H1 (cell line): Measurements from ENCODE around the gene ESD. TPM values are rescaled to one million over a fixed set of nuclear protein-coding genes. Genes with fewer than 3 reads are reported as not detected.

Experiments used
- CTCF ChIA-PET: fragments of 300-600 bp; sonication (Branson Sonifier 250); formaldehyde crosslinking; loops from one replicate; lab custom pipeline; 2021; ENCODE audit not compliant: partially characterized antibody; lab: Charles Lee
- POLR2A ChIA-PET: fragments of 300-600 bp; sonication (Branson Sonifier 250); formaldehyde crosslinking; loops from one replicate; lab custom pipeline; 2021; ENCODE audit warnings: inconsistent platforms; ENCODE audit not compliant: partially characterized antibody; lab: Charles Lee
- DNase-seq, 2 experiments: peaks; one replicate each; pipeline versions ENCODE4 v3.0.0 to v3.0.0-alpha.2; 2010 to 2022; ENCODE audit warnings: low spot score in 2 of 2, low read depth in 1 of 2, mixed read lengths in 1 of 2
- FAIRE-seq: peaks from 2 replicates; lab custom pipeline; 2011; peaks lifted over from hg19 to GRCh38; lab: Jason Lieb, UNC
- H2AFZ ChIP-seq: 2 replicates; pipeline ENCODE4 v1.8.1; 2012; ENCODE audit warnings: low read length, inconsistent platforms
- H2AK5ac ChIP-seq: 2 replicates; pipeline ENCODE4 v1.6.1; 2013; ENCODE audit warnings: low read depth, low read length
- H2BK120ac ChIP-seq: replicated peaks from 2 replicates; pipeline ENCODE3; 2013; ENCODE audit warnings: low read depth, low read length, inconsistent platforms
- H2BK12ac ChIP-seq: 2 replicates; pipeline ENCODE4 v1.6.1; 2013; ENCODE audit warnings: low read depth, low read length
- H2BK15ac ChIP-seq: 2 replicates; pipeline ENCODE4 v1.6.1; 2013; ENCODE audit warnings: low read length
- H2BK20ac ChIP-seq: 2 replicates; pipeline ENCODE4 v1.6.1; 2013; ENCODE audit warnings: low read length
- H2BK5ac ChIP-seq: 2 replicates; pipeline ENCODE4 v1.6.1; 2013; ENCODE audit warnings: low read depth, low read length
- H3K14ac ChIP-seq: 2 replicates; pipeline ENCODE4 v1.6.1; 2013; ENCODE audit warnings: inconsistent platforms; ENCODE audit not compliant: insufficient read length
- H3K18ac ChIP-seq: 2 replicates; pipeline ENCODE4 v1.6.1; 2013; ENCODE audit warnings: low read length; ENCODE audit errors: extremely low read depth
- H3K23ac ChIP-seq: 2 replicates; pipeline ENCODE4 v1.6.1; 2013; ENCODE audit warnings: inconsistent platforms; ENCODE audit not compliant: insufficient read length
- H3K23me2 ChIP-seq: 2 replicates; pipeline ENCODE4 v1.6.1; 2013; ENCODE audit warnings: low read depth, low read length
- H3K27ac ChIP-seq: 2 replicates; pipeline ENCODE4 v1.6.1; 2011; ENCODE audit warnings: low read depth, low read length, inconsistent platforms
- H3K27me3 ChIP-seq, 4 experiments: replicated peaks in 1 of 4; 1 replicate in 1 of 4; 2 replicates in 3 of 4; pipeline versions ENCODE4 v1.6.1 to v1.8.1; 2011 to 2013; ENCODE audit warnings: low read length in 3 of 4, mild to moderate bottlenecking in 3 of 4, inconsistent platforms in 2 of 4, mixed read lengths in 2 of 4, moderate library complexity in 1 of 4; ENCODE audit not compliant: control insufficient read depth in 3 of 4, insufficient read depth in 3 of 4; ENCODE audit errors: extremely low read depth in 1 of 4
- H3K36me3 ChIP-seq, 4 experiments: 2 replicates each; pipeline versions ENCODE4 v1.6.1 to v1.8.1; 2011 to 2013; ENCODE audit warnings: mild to moderate bottlenecking in 4 of 4, low read length in 3 of 4, moderate library complexity in 2 of 4, control low read depth in 1 of 4, inconsistent platforms in 1 of 4; ENCODE audit not compliant: insufficient read depth in 4 of 4, control insufficient read depth in 2 of 4
- H3K4ac ChIP-seq: replicated peaks from 2 replicates; pipeline ENCODE3; 2013; ENCODE audit warnings: low read length, low read depth, mixed read lengths, inconsistent platforms; ENCODE audit not compliant: insufficient read length
- H3K4me1 ChIP-seq, 4 experiments: replicated peaks in 1 of 4; 1 replicate in 1 of 4; 2 replicates in 3 of 4; pipeline versions ENCODE4 v1.6.1 to v1.8.1; 2011 to 2013; ENCODE audit warnings: low read length in 3 of 4, inconsistent platforms in 2 of 4, mixed read lengths in 1 of 4; ENCODE audit not compliant: insufficient read depth in 4 of 4, control insufficient read depth in 3 of 4
- H3K4me2 ChIP-seq, 2 experiments: 2 replicates each; pipeline versions ENCODE4 v1.6.1 to v1.8.1; 2011 to 2013; ENCODE audit warnings: low read depth in 2 of 2, low read length in 2 of 2, control low read depth in 1 of 2, inconsistent platforms in 1 of 2, mild to moderate bottlenecking in 1 of 2; ENCODE audit not compliant: insufficient read depth in 1 of 2
- H3K4me3 ChIP-seq, 4 experiments: fragments of 200-600, 300-600 bp in 1 of 4; sonication (generic), shearing (Covaris generic), sonication (Bioruptor Twin) in 1 of 4; 2 replicates each; pipeline versions ENCODE4 v1.5.1 to v1.8.1; 2011 to 2016; ENCODE audit warnings: low read length in 4 of 4, low read depth in 3 of 4, control low read depth in 2 of 4, inconsistent platforms in 2 of 4, mild to moderate bottlenecking in 2 of 4, mixed read lengths in 1 of 4, moderate library complexity in 1 of 4; ENCODE audit not compliant: insufficient read depth in 2 of 4; ENCODE audit errors: extremely low read depth in 1 of 4
- H3K56ac ChIP-seq: replicated peaks from 2 replicates; pipeline ENCODE3; 2013; ENCODE audit warnings: low read depth, mild to moderate bottlenecking, mixed read lengths, low read length, inconsistent platforms; ENCODE audit not compliant: insufficient read length
- H3K79me1 ChIP-seq: 2 replicates; pipeline ENCODE4 v1.6.1; 2013; ENCODE audit warnings: low read depth, low read length, control low read depth
- H3K79me2 ChIP-seq, 2 experiments: 2 replicates each; pipeline versions ENCODE4 v1.6.1 to v1.8.1; 2012 to 2013; ENCODE audit warnings: low read length in 2 of 2, mild to moderate bottlenecking in 2 of 2, inconsistent platforms in 1 of 2; ENCODE audit not compliant: insufficient read depth in 2 of 2, control insufficient read depth in 1 of 2
- H3K9ac ChIP-seq, 4 experiments: replicated peaks in 1 of 4; 1 replicate in 1 of 4; 2 replicates in 3 of 4; pipeline versions ENCODE4 v1.6.1 to v1.8.1; 2011 to 2013; ENCODE audit warnings: low read depth in 3 of 4, low read length in 3 of 4, control low read depth in 2 of 4, mild to moderate bottlenecking in 2 of 4, moderate library complexity in 2 of 4, inconsistent platforms in 1 of 4; ENCODE audit errors: extremely low read depth in 1 of 4
- H3K9me3 ChIP-seq, 2 experiments: 2 replicates each; pipeline versions ENCODE4 v1.6.1 to v1.8.1; 2012 to 2013; ENCODE audit warnings: mild to moderate bottlenecking in 2 of 2, moderate library complexity in 2 of 2, control low read depth in 1 of 2, inconsistent platforms in 1 of 2, low read depth in 1 of 2, low read length in 1 of 2, mixed read lengths in 1 of 2; ENCODE audit not compliant: insufficient read depth in 2 of 2
- H4K20me1 ChIP-seq, 2 experiments: replicated peaks in 1 of 2; 2 replicates each; pipeline versions ENCODE3 to v1.8.1; 2011 to 2013; ENCODE audit warnings: inconsistent platforms in 2 of 2, low read length in 2 of 2, mild to moderate bottlenecking in 1 of 2; ENCODE audit not compliant: insufficient read depth in 2 of 2, control insufficient read depth in 1 of 2
- H4K5ac ChIP-seq: 2 replicates; pipeline ENCODE4 v1.6.1; 2013; ENCODE audit warnings: low read length, low read depth, mixed read lengths, inconsistent platforms; ENCODE audit not compliant: insufficient read length
- H4K8ac ChIP-seq: 2 replicates; pipeline ENCODE4 v1.8.0; 2013; ENCODE audit warnings: mild to moderate bottlenecking, moderate library complexity, low read length, inconsistent platforms; ENCODE audit not compliant: insufficient read depth; ENCODE audit errors: extremely low read depth
- H4K91ac ChIP-seq: replicated peaks from 2 replicates; pipeline ENCODE3; 2013; ENCODE audit warnings: low read length, mixed read lengths, inconsistent platforms; ENCODE audit not compliant: insufficient read length
- YY1 ChIP-seq: IDR thresholded peaks from 2 replicates; pipeline ENCODE4 v1.6.1; 2011; ENCODE audit warnings: low read depth, mild to moderate bottlenecking, low read length
- WGBS, 2 experiments: shearing (Covaris generic) in 1 of 2; methylation state at CpG; one replicate each; pipeline versions ENCODE4 v1.1.6 to v1.1.7; 2013 to 2015; ENCODE audit warnings: low lambda C conversion rate in 2 of 2, mixed read lengths in 2 of 2, inconsistent platforms in 1 of 2, low coverage in 1 of 2, missing lambda C conversion rate in 1 of 2; ENCODE audit not compliant: insufficient replicate concordance in 2 of 2, insufficient coverage in 1 of 2, insufficient read length in 1 of 2; ENCODE audit errors: extremely low coverage in 1 of 2, missing lambda C conversion rate in 1 of 2; 5-methylcytosine and 5-hydroxymethylcytosine counted together
- polyA plus RNA-seq, 7 experiments: library from polyadenylated mRNA; depleted of rRNA in 3 of 7; stranded (reverse) in 5 of 7; unstranded in 2 of 7; fragments of >200 nt in 5 of 7; fragments of 200-250 nt in 2 of 7; gene quantifications; 1 replicate in 5 of 7; 2 replicates in 1 of 7; 4 replicates in 1 of 7; pipeline versions ENCODE4 v1.2.1 to v1.2.3, GENCODE V29; 2011 to 2013; ENCODE audit warnings: missing spikeins in 2 of 7, mixed read lengths in 2 of 7
- total RNA-seq: library from RNA; stranded (reverse); fragmentation: NEBNext Ultra II Directional; extraction: Animal tissue kit (Norgen Biotek cat#: 25700); gene quantifications from 2 replicates; pipeline ENCODE4 v1.2.1, GENCODE V29; 2021

ESD gene
- total and polyA plus RNA-seq, 2 of the 8 experiments (the other 6 are each of a cell fraction or from before 2014, with no cell fraction given) = 40.3 to 55.8 TPM

DNA sequence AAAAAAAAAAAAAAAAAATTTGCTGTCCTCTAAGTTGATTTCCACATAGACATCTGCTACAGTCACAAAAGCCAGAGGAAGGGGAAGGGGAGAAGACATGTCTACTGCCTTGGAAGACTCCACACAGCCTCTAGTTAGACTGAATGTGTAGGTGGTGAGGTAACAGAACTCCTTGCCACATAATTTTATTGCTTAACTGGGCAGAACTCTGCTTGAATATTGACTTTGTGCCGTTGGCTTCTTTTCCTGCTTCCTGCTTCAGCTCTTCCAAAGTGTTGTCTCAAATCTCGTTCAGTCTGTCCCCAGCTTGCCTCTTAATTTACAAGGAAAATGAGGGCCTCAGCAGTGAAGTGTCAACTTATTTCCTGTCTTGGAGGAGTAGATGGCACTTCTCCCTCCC lies 37.1 kb downstream of the ESD start:
- no peak overlapping the region for H3K23ac ChIP-seq
- H2BK5ac ChIP-seq = no peak overlapping the region
- 87% methylated on average over 2 of the region's 2 CpGs; no CpG with 5 or more reads in 1 of the 2 experiments for WGBS, 2 experiments
- no peak overlapping the region for H2BK15ac ChIP-seq
- no peaks in the 10 kb centered on the region; the same call in 1 of the 2 replicates for H3K23me2 ChIP-seq
- H4K20me1 ChIP-seq = no peaks in the 10 kb centered on the region
- no peak overlapping the region for H3K56ac ChIP-seq
- no peak for FAIRE-seq
- no peak overlapping the region for H4K91ac ChIP-seq
- H2BK120ac ChIP-seq = no peak overlapping the region
- TF ChIP-seq YY1 = no peak
- H2AK5ac ChIP-seq = no peak overlapping the region
- H3K79me1 ChIP-seq = no peaks in the 10 kb centered on the region
- no peak overlapping the region for H3K4ac ChIP-seq
- no peaks in the 10 kb centered on the region for H3K79me2 ChIP-seq
- H3K18ac ChIP-seq = no peak overlapping the region
- no peaks in the 10 kb centered on the region for H3K36me3 ChIP-seq
- H2AFZ ChIP-seq = no peak overlapping the region
- no peak overlapping the region for H2BK12ac ChIP-seq
- no peaks in the 10 kb centered on the region for H3K27me3 ChIP-seq
- H3K4me2 ChIP-seq = no peak overlapping the region
- H4K5ac ChIP-seq = no peak overlapping the region
- no peaks in the 10 kb centered on the region for H3K9me3 ChIP-seq
- H4K8ac ChIP-seq = no peak overlapping the region
- no peak overlapping the region for H3K27ac ChIP-seq
- H2BK20ac ChIP-seq = no peak overlapping the region
- POLR2A ChIA-PET = no interaction called here
- no peaks in the 10 kb centered on the region for H3K4me1 ChIP-seq
- CTCF ChIA-PET = no interaction called here
- no peak overlapping the region for H3K4me3 ChIP-seq
- no peak overlapping the region for H3K9ac ChIP-seq
- DNase-seq = no peak
- H3K14ac ChIP-seq = no peak overlapping the region
